A549 (cell line): ENCODE results near the gene RASSF4.

Source experiments
- CEBPB ChIP-seq, 2 experiments: fragments of >200 bp in 1 of 2; sonication (Bioruptor Twin) in 1 of 2; formaldehyde crosslinking in 1 of 2; IDR thresholded peaks; 2 replicates each; pipeline ENCODE4 v1.6.1; 2012 to 2016
- CTCF ChIP-seq: fragments of >200 bp; sonication (Bioruptor Twin); formaldehyde crosslinking; IDR thresholded peaks from 3 replicates; pipeline ENCODE4 v1.5.1; 2016
- MYC ChIP-seq: IDR thresholded peaks from 2 replicates; pipeline ENCODE4 v1.6.1; 2012; ENCODE audit warnings: mild to moderate bottlenecking, inconsistent platforms, low read length, improper control_type of control experiment, borderline replicate concordance
- NR3C1 ChIP-seq: fragments of >200 bp; sonication (Bioruptor Twin); formaldehyde crosslinking; IDR thresholded peaks from 3 replicates; pipeline ENCODE4 v1.6.1; 2017
- POLR2A ChIP-seq: IDR thresholded peaks from 2 replicates; pipeline ENCODE4 v1.6.1; 2012; ENCODE audit warnings: mild to moderate bottlenecking, low read length
- POLR2AphosphoS2 ChIP-seq: conservative IDR thresholded peaks from 2 replicates; pipeline ENCODE4 v1.6.1; 2012; ENCODE audit warnings: low read length, improper control_type of control experiment, inconsistent platforms
- RAD21 ChIP-seq, 2 experiments: fragments of >200 bp in 1 of 2; sonication (Bioruptor Twin) in 1 of 2; formaldehyde crosslinking in 1 of 2; IDR thresholded peaks in 1 of 2; conservative IDR thresholded peaks in 1 of 2; 2 replicates in 1 of 2; 3 replicates in 1 of 2; pipeline ENCODE4 v1.6.1; 2012 to 2018; ENCODE audit warnings: inconsistent platforms in 1 of 2
- REST ChIP-seq: fragments of 200-600 bp; sonication (generic); IDR thresholded peaks from 2 replicates; pipeline ENCODE4 v1.6.1; 2016; ENCODE audit warnings: antibody characterized with exemption, mild to moderate bottlenecking, moderate library complexity
- RFX5 ChIP-seq: fragments of 450-650 bp; IDR thresholded peaks from 2 replicates; pipeline ENCODE4 v1.7.1; 2014; ENCODE audit warnings: antibody characterized with exemption, mild to moderate bottlenecking, moderate library complexity
- RNF2 ChIP-seq: fragments of 200-600 bp; sonication (generic); IDR thresholded peaks from 2 replicates; pipeline ENCODE4 v1.6.1; 2016; ENCODE audit warnings: low read depth, mild to moderate bottlenecking, antibody characterized with exemption, moderate library complexity, borderline replicate concordance
- TF ChIP-seq, protein P1 (sequence below): IDR thresholded peaks from 2 replicates; pipeline ENCODE4 v1.6.1; 2012

DNA sequence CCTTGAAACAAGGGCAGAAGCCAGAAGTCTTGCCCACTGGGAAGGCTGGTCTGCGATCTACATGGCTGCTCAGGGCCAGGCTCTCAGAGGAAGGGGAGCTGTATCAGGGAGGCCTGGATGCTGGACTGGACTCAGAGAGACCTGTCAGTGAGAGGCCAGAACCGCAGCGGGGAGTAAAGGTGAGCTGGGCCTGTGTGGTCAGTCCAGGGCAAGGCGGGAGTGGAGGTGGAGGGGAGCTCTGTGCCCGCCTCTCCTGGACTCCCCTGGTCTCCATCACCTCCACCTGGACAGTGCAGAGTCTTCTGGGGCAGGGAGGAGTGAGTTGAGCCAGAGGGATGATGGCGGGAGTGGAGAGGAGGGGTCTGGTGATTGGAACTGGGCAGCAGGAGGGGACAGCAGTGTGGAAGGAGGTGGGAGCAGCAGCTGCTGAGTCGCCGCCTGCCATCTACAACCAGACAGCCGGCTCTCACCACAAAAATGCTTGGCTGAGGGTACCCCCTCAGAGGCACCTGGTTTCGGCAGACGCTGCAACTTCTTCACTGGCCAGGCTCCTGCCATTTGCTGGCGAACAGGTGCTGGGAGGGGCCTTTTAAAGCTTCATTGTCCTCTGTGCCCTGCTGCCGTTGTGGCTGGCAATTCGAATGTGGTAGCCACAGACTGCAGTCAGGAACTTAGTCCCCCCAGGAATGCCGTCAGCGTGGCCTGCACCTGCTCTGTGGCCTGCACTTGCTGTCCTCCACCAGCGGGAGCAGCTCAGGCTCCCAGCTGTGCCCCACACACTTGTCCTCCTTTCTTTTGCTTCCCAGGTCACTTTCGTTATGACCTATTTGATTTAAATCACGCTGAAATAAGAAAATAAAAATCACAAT lies 3.5 kb downstream of the RASSF4 start:
- TF ChIP-seq POLR2A (no peak), POLR2AphosphoS2 (no peak), CTCF (no peak), RAD21 (conservative IDR thresholded peaks at IDR 0.05 in 1 of 2, IDR thresholded peaks at IDR 0.05 in 1 of 2) (no peak), REST (no peak), NR3C1 (no peak), RNF2 (no peak), CEBPB (IDR thresholded peaks at IDR 0.05) (no peak), RFX5 (no peak), MYC (no peak)
- TF ChIP-seq, protein P1, sequence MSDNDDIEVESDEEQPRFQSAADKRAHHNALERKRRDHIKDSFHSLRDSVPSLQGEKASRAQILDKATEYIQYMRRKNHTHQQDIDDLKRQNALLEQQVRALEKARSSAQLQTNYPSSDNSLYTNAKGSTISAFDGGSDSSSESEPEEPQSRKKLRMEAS = no peak
